ENCODE measurements around the gene YTHDF2. TPM values are rescaled to one million over a fixed set of nuclear protein-coding genes. Genes with fewer than 3 reads are reported as not detected.
A peak's percentile ranks its signal among the peaks of the same experiment; 100 is the strongest.

Gene YTHDF2
- total and polyA plus RNA-seq, 2 of the 13 experiments (the other 11 are each of a cell fraction or from before 2014, with no cell fraction given), result 48.4 to 59.6 TPM

DNA sequence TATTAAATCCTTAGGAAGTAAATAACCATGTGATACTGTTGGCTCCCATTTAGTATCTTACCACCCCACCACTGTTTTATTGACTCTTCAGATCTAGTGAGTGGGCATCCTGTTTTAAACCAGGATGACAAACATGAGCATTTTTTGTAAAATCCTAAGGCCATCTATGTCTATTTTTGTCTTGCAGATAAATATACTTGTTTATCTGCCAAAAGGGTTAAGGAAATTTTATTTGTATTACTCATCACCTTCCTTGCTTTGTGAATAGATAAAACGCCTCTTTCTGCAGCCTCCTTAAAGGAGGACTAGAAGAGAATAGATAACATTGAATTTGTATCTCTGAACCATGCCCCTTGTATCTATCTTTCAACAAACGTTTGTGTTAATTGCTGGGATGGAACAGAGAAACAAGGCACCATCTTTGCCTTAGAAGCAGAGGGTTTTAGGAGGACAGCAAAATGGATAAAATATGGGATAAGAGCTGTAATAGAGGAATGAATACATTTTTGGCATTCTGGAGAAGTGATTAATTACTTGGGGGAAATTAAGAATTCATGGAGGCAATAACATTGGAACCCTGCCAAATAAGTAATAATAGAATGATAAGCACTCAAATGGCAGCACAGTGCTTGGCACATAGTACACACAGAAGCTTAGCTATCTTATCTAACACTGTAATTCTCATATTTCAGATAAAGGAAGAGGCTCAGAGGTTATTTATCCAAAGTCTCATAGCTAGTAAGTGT is 14.7 kb downstream of the YTHDF2 start:
- Histone ChIP-seq H4K20me1 (ENCODE audit: insufficient read depth, low read length) (peaks cover 93% of the 10 kb centered on the region), H3K4me1 (ENCODE audit: insufficient read depth, low read length) (peaks cover 98% of the 10 kb centered on the region), H3K4me2 (ENCODE audit: low read depth, low read length) (no peak overlapping the region), H3K4me3 (replicated peaks in 1 of 3; ENCODE audit: insufficient read depth in 1 of 3, low read depth in 2 of 3, low read length in 3 of 3) (no peak overlapping the region), H3K36me3 (replicated peaks in 1 of 2; ENCODE audit: control insufficient read depth in 1 of 2, insufficient read depth in 2 of 2, low read length in 2 of 2) (peaks cover 6 to 43% of the 10 kb centered on the region in 2 experiments; a peak in 4 of 5 replicates), H3K9me3 (ENCODE audit: low read length) (no peaks in the 10 kb centered on the region), H2AFZ (ENCODE audit: low read length) (no peak overlapping the region), H3K27me3 (ENCODE audit: control insufficient read depth in 1 of 2, insufficient read depth in 2 of 2, low read length in 2 of 2) (no peaks in the 10 kb centered on the region), H3K79me2 (ENCODE audit: insufficient read depth, low read length) (peaks cover 98% of the 10 kb centered on the region), H3K9ac (ENCODE audit: insufficient read depth, low read depth, low read length) (no peak overlapping the region), H3K27ac (ENCODE audit: extremely low read length, insufficient read depth, low read length) (no peak overlapping the region)
- no peak for FAIRE-seq
- TF ChIP-seq MBNL3 (CRISPR knock-in tag; conservative IDR thresholded peaks at IDR 0.05) (no peak), NCOA2 (CRISPR knock-in tag; IDR thresholded peaks at IDR 0.05) (no peak), SIX1 (CRISPR knock-in tag; IDR thresholded peaks at IDR 0.05; ENCODE audit: borderline replicate concordance) (no peak), HOXD1 (CRISPR knock-in tag; IDR thresholded peaks at IDR 0.05) (no peak), MYC (CRISPR knock-in tag; IDR thresholded peaks at IDR 0.05; ENCODE audit: borderline replicate concordance) (no peak), RBFOX2 (IDR thresholded peaks at IDR 0.05; ENCODE audit: low read depth, low read length) (peak; percentile 38; the same call in 1 of the 2 replicates), ZNF44 (CRISPR knock-in tag; IDR thresholded peaks at IDR 0.05) (no peak)
- TF ChIP-seq, protein P1, sequence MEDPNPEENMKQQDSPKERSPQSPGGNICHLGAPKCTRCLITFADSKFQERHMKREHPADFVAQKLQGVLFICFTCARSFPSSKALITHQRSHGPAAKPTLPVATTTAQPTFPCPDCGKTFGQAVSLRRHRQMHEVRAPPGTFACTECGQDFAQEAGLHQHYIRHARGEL (CRISPR knock-in tag; IDR thresholded peaks at IDR 0.05), result no peak
- BruUV-seq (replicated peaks), result TSS peak; percentile 9
- ChIA-PET CTCF (ENCODE audit: low intra/inter-chr PET ratio, low total read pairs) (no interaction called here), POLR2A (interaction anchor here (0.9 to 3.1 kb wide), 3 partner anchors 15 to 103 kb away, joined by 3 to 11 read pairs (median 3); partner anchors contain the start of genes RNU11 and YTHDF2)
- intact Hi-C loops (cut with micrococcal nuclease; ENCODE audit: unreplicated experiment), result no loop called here
- in situ Hi-C loops (cut with HindIII; ENCODE audit: extremely low pct_ligation_motif_present, low pct_unique_long_range_greater_than_20kb), result no loop called here
- no peak for ATAC-seq
- 67% methylated on average over 2 of the region's 2 CpGs for WGBS (ENCODE audit: low lambda C conversion rate)
- DNase-seq (ENCODE audit: low spot score), result no peak

Measured in HepG2 (cell line).